Kasumi-1 (cell line): ENCODE data around the gene GALR3.
"Not testable (repeated sequence)": the region's sequence is repeated elsewhere in the genome, so short reads cannot be mapped to it uniquely, and the experiment has no call there.

Experiments used
- DNase-seq, 2 experiments: peaks; one replicate each; lab custom pipeline; 2025; lab: John Stamatoyannopoulos, UW

The GALR3 gene, protein sequence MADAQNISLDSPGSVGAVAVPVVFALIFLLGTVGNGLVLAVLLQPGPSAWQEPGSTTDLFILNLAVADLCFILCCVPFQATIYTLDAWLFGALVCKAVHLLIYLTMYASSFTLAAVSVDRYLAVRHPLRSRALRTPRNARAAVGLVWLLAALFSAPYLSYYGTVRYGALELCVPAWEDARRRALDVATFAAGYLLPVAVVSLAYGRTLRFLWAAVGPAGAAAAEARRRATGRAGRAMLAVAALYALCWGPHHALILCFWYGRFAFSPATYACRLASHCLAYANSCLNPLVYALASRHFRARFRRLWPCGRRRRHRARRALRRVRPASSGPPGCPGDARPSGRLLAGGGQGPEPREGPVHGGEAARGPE

DNA sequence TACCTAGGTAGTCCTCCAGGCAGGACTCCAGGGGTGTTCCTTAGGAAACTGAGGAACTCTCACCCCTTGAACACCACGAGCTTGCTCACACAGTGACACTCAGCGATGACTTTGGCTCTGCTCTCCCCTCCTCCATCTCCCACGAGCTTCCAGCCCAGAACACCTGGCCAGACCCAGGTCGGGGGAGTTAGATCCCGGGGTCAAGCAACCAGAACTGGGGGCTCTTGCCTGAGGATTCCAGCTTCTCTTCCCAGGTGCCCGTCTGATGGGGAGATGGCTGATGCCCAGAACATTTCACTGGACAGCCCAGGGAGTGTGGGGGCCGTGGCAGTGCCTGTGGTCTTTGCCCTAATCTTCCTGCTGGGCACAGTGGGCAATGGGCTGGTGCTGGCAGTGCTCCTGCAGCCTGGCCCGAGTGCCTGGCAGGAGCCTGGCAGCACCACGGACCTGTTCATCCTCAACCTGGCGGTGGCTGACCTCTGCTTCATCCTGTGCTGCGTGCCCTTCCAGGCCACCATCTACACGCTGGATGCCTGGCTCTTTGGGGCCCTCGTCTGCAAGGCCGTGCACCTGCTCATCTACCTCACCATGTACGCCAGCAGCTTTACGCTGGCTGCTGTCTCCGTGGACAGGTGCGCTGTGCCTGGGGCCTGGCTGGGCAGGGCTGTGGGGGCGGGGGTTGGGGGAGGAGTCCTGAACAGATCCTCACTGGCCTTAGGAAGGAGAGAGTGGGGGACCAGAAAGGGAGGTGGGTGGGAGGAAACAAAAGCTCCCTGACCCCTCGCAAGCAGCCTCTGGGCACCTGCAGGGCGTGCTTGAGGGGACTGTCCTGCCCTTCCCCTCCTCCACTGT lies at the start of gene GALR3:
Gene GALR3 (plus strand): TSS at position 249 of the 852 bp plus-strand sequence. CDS start 25 bp downstream, at position 274.
- no peak for DNase-seq

DNA sequence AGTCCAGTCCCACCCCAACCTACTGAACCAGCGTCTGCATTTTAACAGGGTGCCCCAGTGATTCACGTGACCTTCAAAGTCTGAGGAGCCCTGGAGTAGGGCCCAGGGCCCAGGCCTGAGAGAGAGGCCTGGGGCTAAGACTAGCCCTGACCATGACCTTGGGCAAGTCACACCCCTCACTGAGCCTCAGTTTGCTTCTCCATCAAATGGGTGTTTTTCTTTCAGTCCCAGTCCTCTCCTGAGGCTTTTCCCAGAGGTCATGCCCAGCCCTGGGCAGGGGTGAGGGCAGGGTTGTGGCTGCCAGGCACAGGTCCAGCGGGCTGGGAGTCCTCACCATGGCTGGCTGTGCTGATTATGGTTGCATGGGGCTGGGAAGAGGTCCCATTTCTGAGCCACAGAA lies 48.5 kb upstream of the GALR3 start:
- no peak for DNase-seq

GRCh38 chr22:37775785-37776638 lies 47.2 kb upstream of the GALR3 start:
- DNase-seq, result no peak

DNA sequence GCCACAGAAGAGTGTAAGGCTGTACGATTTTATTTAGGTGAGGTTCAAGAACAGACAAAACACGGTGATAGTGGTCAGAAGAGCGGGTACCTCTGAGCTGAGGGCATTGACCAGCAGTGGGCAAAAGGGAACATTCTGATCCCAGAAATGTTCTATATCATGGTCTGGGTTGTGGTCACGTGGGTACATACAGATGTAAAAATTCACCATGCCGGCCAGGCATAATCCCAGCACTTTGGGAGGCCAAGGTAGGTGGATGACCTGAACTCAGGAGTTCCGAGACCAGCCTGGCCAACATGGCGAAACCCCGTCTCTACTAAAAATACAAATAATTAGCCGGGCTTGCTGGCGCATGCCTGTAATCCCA lies 46.6 kb upstream of the GALR3 start:
- no peak for DNase-seq

- DNase-seq, result peak; percentile 5 to 18
Observed at GRCh38 chr22:37777122-37777687, 46.0 kb upstream of the GALR3 start.

DNA sequence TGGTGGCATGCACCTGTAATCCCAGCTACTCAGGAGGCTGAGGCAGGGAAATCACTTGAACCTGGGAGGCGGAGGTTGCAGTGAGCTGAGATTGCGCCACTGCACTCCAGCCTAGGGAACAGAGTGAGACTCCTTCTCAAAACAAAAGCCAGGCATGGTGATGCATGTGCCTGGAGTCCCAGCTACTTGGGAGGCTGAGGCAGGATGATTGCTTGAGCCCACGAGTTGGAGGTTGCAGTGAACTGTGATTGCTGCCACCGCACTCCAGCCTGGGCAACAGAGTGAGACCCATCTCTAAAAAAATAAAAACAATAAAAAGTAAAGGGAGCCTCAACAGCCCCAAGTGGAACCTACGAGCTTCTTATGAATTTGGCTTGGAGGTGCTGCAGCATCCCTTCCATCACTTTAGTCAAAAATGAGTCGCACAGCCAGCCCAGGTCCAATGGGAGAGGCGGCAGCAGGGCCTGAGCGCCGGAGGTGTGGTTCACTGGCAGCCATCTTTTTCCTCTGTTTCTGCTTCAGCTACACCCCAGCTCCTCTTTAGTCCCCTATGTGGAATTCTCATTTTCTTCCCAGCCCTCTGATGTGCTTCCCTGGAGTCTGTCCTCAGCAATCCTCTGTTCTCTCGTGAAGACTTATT lies 44.7 kb upstream of the GALR3 start:
- no peak for DNase-seq

GRCh38 chr22:37781434-37782059 lies 41.6 kb upstream of the GALR3 start:
- DNase-seq, result peak; percentile 10 to 13

GRCh38 chr22:37782340-37783168 lies 40.6 kb upstream of the GALR3 start:
- no peak for DNase-seq

- no peak for DNase-seq
Observed at GRCh38 chr22:37784829-37785495, 38.2 kb upstream of the GALR3 start.

GRCh38 chr22:37790234-37790633 lies 32.9 kb upstream of the GALR3 start:
- no peak for DNase-seq

DNA sequence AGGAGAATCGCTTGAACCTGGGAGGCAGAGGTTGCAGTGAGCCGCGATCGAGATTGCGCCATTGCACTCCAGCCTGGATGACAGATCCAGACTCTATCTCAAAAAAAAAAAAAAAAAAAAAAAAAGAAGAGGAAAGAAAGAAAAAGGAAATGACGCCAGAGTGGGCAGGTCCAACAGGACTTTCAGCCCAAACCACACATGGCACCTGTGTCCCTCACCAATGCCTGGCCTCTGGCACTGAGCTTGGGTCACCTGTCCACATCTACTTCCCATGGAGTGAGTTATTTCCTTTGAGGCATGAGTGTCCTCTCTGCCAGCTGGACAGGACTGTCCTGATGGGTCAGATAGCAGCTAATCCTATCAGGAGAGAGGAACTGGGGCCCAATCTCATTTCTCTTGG lies 30.7 kb upstream of the GALR3 start:
- DNase-seq, result no peak

- DNase-seq, result no peak
Observed at GRCh38 chr22:37794376-37794775, 28.8 kb upstream of the GALR3 start.

DNA sequence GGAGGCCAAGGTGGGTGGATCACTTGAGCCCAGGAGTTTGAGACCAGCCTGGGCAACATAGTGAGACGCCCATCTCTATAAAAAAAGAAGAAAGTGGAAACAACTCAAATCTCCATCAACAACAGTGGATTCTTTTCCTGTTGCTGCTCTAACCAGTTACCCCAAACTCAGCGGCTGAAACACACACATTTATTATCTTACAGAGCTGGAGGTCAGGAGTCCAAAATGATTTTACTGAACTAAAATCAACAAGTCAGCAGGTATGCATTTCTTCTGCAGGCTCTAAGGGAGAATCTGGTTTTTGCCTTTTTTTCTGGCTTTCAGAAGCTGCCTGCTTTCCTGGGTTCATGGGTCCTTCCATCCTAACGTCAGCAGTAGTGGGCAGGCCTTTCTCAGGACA lies 27.1 kb upstream of the GALR3 start:
- DNase-seq, result no peak

- DNase-seq, result not testable (repeated sequence)
Observed at GRCh38 chr22:37797259-37797658, 25.9 kb upstream of the GALR3 start.

DNA sequence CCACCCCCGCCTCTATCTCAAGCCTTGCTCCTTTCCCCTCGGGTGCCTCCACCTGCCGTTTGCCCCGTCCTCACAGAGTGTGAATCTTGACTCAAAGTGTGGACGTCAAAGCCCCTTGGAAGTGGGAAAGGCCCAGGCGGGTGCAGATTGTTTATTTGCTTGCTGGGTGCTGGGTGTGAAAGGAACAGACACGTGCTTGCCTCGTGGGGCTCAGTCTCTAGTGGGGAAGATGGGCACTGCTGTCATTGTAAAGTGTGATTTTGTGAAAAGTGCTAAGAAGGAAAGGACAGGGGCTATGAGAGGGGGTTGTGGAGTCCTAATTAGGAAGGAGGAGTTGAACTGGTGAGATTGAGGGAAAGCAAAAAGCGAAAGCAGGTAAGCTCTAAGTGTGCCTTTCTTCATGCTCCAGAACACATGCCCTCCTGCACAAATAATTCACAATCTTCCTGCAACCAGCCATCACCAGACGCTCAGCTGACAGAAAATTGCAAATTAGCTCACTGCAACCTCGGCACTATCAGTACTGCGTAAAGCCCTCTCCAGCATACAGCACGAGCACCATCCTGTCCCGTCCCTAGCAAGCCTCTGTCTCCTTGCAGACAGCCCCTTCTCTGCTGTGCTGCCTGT lies 25.2 kb upstream of the GALR3 start:
- DNase-seq, result no peak

DNA sequence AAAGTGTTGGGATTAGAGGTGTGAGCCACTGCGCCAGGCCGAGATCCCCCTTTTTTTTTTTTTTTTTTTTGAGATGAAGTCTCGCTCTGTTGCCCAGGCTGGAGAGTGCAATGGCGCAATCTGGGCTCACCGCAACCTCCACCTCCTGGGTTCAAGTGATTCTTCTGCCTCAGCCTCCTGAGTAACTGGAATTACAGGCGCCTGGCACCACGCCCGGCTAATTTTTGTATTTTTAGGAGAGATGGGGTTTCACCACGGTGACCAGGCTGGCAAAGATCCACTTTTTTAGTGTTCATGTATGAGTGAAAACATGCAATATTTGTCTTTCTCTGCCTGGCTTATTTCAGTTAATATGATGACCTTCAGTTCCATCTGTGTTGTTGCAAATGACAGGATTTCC lies 23.2 kb upstream of the GALR3 start:
- DNase-seq, result not testable (repeated sequence)

- DNase-seq, result peak; percentile 17 to 27
Observed at GRCh38 chr22:37801946-37802309, 21.3 kb upstream of the GALR3 start.

GRCh38 chr22:37802310-37803194 lies 20.6 kb upstream of the GALR3 start:
- peak; percentile 68 to 83 for DNase-seq
